SU-DHL-6 (cell line): ENCODE measurements around the gene SREBF1.

ENCODE experiments used
- CTCF ChIP-seq: fragments of 200-600 bp; sonication (generic); IDR thresholded peaks from one replicate; pipeline ENCODE4 v1.5.1; 2017; ENCODE audit warnings: antibody characterized with exemption, mild to moderate bottlenecking, low read length, moderate library complexity; ENCODE audit not compliant: insufficient read depth, poor library complexity, severe bottlenecking
- EZH2phosphoT487 ChIP-seq: fragments of 200-600 bp; sonication (generic), shearing (Covaris generic); conservative IDR thresholded peaks from 2 replicates; pipeline ENCODE4 v1.6.1; 2018; ENCODE audit warnings: mild to moderate bottlenecking, antibody characterized with exemption, low read length, moderate library complexity, mixed read lengths

- no peak for TF ChIP-seq CTCF
- no peak for TF ChIP-seq EZH2phosphoT487
These were observed 49.2 kb downstream of the SREBF1 start for GRCh38 chr17:17787568-17787967.
